Renal cortex interstitium (tissue), 11 donors: Measurements from ENCODE around the gene SAXO2. TPM values are rescaled to one million over a fixed set of nuclear protein-coding genes. Genes with fewer than 3 reads are reported as not detected.
"Not testable (repeated sequence)": the region's sequence is repeated elsewhere in the genome, so short reads cannot be mapped to it uniquely, and the experiment has no call there.

ENCODE experiments used
- DNase-seq, 11 donors: peaks; one replicate each; pipeline ENCODE4 v3.0.0-alpha.2; 2013; ENCODE audit warnings: low read depth in 9 of 11, low spot score in 4 of 11; ENCODE audit errors: extremely low read depth in 1 of 11
- polyA plus RNA-seq, 3 donors: library from polyadenylated mRNA; unstranded; fragments of 120-200 nt; gene quantifications; one replicate each; pipeline ENCODE4 v1.2.1, GENCODE V29; 2013; ENCODE audit not compliant: insufficient read length in 3 of 3

SAXO2 gene
- polyA plus RNA-seq, 3 donors, result 3.4 to 9.3 (median 6.2) TPM

DNA sequence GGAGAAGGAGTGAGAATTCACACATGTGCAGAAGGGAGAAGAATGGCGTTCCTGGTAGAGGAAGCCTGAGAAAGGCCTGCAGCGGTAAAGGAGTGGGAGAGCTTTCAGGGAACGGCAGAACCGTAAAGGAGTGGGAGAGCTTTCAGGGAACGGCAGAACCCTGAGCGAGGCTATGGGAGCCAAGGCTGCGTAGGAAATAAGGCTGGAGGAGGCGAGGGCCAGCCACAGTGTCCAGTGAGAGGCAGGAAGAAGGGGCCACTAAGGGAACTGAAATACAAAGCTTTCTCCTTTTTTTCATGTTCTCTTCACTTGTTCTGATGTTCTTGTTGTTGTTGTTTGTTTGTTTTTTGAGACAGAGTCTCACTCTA is 45.1 kb downstream of the SAXO2 start:
- no peak for DNase-seq

DNA sequence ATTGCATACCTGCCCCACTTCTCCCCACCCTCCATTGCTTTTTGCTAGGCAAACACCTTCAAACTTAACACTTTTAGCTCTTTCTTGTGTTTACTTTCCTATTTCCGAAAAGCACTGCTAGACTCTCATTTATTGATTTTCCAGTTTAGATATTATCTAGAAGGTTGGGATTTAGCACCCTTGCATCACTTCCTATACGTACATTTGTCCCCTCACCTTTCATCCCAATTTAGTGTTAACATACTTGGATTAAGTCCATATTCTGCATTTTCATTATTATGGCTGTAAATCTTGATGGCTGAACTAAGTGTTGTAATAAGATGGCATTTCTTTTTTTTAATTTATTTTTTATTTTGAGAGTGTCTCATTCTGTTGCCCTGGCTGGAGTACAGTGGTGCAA is 47.2 kb downstream of the SAXO2 start:
- DNase-seq, result no peak

DNA sequence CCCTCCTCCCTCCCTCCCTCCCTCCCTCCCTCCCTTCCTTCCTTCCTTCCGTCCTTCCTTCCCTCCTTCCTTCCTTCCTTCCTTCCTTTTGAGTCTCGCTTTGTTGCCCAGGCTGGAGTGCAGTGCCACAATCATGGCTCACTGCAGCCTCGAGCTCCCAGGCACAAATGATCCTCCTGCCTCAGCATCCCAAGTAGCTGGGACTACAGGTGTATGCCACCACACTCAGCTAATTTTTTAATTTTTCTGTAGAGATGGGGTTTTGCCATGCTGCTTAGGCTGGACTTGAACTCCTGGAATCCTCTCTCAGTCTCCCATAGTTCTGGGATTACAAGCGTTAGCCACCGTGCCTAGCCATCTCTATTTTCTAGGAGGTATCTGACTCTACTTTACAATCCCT is 48.7 kb downstream of the SAXO2 start:
- DNase-seq, result not testable (repeated sequence)

- peak in 4 of 11 donors; percentile 1 to 5 (median 4) for DNase-seq
Observed at GRCh38 chr15:82312586-82313349, 50.1 kb downstream of the SAXO2 start.

DNA sequence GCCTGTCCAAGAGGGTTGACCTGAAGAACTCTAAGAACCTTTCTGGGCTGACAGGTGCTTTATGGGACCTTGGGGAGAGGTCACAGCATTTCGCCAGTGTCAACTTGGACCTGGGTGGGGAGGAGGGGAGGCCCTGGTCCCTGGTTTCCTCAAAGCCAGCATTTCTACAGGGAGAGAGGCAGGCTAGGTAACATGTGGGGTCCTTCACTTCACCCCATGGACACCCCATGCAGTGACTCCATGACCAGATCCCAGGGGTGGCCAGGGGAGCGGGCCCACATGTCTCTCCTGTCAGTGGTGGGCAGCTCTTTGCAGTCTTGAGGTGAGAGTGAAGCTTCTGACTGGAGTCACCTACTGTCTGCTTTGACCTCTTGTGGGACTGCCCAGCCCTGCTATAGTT is 50.8 kb downstream of the SAXO2 start:
- DNase-seq, result no peak

- not testable (repeated sequence) for DNase-seq
Observed at GRCh38 chr15:82313951-82314768, 51.5 kb downstream of the SAXO2 start.

DNA sequence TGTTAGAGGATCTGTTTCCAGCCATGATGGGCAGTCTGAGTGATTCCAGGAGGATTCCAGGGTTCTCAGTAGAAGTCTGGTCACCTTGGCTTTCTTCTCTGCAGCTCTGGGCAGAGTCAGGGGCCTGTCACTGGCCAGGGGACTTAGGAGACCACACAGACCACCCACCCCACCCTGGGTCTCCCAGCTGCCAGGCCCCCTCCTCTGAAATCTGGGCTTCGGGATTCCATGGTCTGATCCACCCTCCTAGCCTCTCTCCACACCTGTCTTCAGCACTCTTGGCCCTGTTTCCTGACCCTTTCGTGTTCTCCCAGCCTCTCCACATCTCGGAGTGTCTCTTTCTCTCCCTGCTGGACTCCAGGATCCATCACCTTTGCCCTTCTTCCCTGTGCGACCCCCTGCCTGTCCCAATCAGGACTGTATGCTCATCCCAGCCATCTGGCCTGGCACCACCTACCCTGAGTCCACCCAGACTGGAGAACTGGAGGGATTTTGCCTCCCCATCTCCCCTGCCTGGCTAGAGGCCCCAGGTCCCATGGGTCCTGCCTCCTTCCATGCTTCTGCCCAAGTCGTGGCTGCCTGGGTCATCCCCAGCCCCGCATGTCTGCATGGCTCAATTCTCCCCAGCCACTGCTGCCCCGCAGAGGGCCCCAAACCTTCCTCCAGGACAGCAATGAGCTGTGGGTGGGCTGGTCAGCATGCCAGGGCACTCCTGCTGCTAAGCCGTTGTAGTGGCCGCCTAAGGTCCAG is 52.3 kb downstream of the SAXO2 start:
- no peak for DNase-seq

DNA sequence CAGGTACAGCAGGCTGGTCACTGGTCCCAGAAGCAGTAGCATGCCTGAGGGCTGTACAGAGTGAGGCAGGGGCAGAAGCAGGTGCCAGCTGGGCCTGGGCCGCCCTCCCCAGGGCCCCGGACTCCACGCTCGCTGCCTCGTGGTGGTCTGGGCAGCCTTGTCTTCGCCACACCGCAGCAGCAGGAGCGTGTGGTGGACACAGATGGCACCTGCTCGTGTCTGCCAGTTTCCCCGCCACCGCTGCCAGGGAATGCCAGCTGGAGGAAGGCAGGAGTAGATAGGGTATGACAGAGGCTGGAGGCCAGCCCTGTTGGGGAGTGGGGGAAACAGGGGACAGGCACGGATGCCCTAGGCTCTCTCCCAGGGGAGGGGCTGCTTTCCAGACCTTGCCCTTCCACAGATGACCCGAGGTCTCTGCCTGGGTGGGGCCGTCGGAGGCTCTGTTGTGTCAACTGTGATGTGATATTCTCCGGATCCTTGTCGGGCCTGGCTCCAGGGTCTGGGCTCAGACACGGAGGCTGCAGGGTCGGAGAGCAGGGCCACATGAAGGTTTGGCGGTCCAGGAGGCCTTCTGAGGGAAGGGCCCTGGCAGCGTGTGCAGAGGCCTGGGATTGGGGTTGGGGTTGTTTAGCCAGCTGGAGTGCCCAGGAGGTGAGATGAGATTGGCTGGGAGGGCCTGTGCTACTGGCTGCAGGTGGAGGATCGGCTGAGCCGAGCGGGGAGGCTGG is 53.1 kb downstream of the SAXO2 start:
- DNase-seq, result no peak

DNA sequence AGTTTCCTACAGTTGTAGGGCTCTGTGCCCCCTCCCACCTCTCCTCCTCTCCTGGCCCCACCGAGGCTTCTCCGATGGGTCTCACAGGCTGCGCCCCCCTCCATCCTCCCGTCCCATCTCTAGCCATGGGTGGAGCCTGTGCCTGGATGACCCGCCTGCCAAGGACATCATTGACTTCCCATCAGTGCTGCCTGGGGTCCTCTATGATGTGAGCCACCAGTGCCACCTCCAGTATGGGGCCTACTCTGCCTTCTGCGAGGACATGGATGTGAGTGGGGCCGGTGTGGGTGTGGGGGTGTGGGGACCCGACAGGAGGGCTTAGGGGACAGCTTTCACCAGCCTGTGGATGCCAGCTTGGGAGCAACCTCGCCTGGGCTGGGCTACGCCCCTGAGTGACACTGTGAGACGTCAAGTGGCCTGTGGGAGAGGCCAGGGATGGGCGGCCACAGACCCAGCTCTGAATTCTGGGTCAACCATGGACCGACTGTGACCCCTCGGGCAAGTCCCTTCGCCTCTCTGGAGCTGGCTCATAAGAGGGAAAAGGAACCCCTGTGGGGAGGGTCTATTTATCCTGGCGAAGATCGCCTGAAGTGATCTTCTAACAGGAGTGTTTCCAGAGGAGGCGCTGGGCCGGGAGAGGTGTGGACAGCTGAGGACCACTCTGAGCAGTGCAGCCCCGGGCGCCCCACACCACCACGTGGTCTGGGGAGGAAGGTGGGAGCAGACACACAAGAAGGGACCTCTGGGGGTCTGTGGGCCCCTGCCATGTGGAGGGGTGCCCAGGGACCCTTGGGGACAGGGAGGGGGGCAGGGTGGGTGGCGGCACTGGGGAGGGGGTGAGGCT is 53.9 kb downstream of the SAXO2 start:
- not testable (repeated sequence) for DNase-seq

DNA sequence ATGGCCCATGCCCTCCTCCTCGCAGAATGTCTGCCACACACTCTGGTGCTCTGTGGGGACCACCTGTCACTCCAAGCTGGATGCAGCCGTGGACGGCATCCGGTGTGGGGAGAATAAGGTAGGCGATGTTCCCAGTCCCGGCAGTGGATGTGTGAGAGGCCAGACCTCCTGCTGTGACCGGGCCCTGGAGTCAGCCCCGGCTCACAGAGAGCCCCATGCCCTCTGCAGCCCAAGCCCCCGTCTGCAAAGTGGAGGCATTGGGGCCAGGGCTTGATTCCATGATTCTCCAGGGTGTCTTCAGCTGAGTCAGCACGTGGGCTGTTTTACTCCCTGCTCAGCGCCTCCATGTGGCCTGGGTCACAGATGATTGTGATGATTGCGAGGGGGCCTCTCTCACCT is 54.5 kb downstream of the SAXO2 start:
- DNase-seq, result no peak

DNA sequence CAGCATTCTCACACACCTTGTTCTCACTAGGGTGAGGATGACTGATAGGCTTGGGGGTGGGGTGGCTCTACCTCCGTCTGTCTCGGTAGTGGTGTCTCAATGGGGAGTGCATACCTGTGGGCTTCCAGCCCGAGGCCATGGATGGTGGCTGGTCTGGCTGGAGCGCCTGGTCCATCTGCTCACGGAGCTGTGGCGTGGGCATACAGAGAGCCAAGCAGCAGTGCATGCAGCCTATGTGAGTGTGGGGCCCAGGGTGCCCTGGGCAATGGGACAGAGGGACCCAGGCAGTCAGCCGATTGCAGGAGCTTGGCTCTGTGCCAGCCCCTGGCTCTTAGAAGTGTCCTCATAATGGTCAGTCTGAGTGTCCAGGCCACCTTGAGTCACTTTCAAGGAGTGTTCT is 54.9 kb downstream of the SAXO2 start:
- not testable (repeated sequence) for DNase-seq

DNA sequence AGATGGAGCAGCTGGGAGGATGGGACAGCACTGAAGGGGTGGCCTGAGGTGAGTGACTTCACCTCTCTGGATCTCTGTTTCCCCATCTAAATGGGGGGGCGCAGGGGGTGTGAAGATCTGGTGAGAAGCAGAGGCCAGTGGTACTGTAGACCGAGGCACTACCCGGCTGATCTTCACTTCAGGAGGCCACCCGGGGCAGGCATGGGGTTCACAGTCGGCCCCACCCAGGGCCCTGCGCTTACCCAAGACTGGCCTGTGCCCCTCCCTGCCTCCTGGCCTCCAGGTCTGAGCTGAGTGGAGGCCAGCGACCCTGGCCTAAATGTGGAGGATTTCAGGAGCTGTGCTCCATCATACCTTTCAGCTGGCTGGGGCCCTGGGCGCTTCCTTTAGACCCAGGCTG is 55.7 kb downstream of the SAXO2 start:
- DNase-seq, result not testable (repeated sequence)

DNA sequence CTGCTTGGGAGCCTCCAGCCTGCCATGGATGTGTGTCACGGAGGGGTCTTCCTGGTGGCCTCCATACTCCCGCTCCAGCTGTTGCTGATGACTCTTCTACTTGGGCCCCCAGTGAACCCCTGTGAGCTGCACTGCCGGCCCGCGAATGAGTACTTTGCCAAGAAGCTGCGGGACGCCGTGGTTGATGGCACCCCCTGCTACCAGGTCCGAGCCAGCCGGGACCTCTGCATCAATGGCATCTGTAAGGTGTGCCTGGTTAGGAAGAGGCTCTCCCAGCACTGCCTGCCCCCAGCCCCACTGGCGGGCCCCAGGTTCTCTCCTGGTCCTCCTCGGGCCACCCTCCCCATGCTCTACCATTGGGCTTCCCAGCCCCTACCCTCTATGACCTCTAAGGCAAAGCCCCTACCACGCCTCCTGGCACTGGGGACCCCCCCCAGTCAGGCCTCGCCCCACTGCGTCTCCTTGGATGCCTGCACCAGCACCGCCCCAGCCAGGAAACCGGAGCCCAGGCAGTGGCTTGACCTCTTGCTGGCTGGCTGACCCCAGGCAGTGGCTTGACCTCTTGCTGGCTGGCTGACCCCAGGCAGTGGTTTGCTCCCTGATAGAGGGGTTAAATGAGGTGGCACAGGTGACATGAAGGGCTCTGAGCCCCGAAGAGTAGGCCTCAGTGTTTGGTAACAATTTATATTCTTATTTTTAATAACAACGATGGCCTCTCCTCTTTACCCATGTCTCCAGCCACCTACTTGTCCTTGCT is 57.1 kb downstream of the SAXO2 start:
- DNase-seq, result not testable (repeated sequence)

GRCh38 chr15:82320861-82321260 is 58.2 kb downstream of the SAXO2 start:
- DNase-seq, result not testable (repeated sequence)

DNA sequence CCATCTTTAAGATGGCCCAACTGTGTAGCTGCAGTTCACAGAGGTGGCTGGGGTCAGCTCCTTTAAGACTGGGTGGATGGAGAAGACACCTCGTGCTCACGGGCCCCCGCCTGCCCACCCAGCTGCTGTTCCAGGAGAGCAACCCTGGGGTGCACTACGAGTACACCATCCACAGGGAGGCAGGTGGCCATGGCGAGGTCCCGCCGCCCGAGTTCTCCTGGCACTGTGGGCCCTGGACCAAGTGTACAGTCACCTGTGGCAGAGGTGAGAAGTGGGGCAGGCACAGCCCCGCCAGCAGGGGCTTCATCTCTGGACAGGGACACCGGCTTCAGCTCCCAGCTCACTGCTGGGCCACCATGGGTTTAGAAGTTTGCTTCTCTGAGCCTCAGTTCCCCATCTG is 59.9 kb downstream of the SAXO2 start:
- DNase-seq, result not testable (repeated sequence)

DNA sequence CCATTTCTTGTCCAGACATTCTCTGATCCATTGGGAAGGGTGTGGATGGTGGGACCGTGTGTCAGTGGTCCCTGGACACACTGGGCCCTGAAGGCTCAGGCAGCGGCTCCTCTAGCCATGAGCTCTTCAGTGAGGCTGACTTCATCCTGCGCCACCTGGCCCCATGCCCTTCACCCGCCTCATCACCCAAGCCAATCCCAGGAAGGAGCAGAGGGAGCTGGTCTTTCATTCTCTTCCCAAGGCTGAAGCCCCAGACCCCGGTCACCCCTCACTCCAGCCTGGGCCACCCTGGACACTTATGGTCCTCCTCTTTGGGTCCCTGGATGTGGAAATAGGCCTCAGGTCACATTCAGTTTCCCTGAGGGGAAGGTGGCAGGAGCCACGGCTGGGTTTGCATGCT is 62.2 kb downstream of the SAXO2 start:
- not testable (repeated sequence) for DNase-seq

DNA sequence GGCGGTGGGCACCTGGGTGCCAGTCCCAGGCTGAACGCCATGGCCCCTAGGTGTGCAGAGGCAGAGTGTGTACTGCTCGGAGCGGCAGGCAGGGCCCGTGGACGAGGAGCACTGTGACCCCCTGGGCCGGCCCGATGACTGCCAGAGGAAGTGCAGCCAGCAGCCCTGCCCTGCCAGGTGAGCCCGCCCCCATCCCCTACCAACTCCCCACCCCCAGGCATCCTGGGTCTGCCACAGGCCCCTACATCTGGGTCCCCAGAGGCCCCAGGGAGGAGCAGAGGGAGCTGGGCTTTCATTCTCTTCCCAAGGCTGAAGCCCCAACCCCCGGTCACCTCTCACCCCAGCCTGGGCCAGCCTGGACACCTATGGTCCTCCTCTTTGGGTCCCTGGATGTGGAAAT is 63.0 kb downstream of the SAXO2 start:
- not testable (repeated sequence) for DNase-seq

DNA sequence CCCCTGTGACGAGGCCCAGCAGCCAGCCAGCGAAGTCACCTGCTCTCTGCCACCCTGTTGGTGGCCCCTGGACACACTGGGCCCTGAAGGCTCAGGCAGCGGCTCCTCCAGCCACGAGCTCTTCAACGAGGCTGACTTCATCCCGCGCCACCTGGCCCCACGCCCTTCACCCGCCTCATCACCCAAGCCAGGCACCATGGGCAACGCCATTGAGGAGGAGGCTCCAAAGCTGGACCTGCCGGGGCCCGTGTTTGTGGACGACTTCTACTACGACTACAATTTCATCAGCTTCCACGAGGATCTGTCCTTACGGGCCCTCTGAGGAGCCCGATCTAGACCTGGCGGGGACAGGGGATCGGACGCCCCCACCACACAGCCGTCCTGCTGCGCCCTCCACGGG is 64.3 kb downstream of the SAXO2 start:
- not testable (repeated sequence) for DNase-seq
